ENCODE measurements around the gene CADM1.

DNA sequence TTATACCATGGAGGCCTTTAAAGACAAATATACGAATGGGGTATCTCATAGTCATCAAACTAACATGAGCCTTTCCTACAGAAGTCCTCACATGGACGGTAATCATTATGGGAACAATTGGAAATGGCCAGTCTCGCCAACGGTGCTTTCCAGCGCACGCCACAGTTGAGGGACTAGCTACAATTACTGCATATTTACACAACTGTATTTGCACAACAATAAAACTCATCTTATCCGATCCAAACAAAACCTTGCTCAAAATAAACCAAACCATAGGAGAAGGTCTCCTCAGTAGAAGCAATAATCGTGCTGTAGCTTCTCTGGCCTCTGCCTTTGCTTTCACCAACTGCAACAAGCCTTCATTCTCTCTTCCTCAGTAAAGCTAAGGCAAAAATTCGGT is 5.9 kb downstream of the CADM1 start:
- TF ChIP-seq, protein P1, sequence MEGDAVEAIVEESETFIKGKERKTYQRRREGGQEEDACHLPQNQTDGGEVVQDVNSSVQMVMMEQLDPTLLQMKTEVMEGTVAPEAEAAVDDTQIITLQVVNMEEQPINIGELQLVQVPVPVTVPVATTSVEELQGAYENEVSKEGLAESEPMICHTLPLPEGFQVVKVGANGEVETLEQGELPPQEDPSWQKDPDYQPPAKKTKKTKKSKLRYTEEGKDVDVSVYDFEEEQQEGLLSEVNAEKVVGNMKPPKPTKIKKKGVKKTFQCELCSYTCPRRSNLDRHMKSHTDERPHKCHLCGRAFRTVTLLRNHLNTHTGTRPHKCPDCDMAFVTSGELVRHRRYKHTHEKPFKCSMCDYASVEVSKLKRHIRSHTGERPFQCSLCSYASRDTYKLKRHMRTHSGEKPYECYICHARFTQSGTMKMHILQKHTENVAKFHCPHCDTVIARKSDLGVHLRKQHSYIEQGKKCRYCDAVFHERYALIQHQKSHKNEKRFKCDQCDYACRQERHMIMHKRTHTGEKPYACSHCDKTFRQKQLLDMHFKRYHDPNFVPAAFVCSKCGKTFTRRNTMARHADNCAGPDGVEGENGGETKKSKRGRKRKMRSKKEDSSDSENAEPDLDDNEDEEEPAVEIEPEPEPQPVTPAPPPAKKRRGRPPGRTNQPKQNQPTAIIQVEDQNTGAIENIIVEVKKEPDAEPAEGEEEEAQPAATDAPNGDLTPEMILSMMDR (conservative IDR thresholded peaks at IDR 0.05; ENCODE audit: low read depth, low read length): no peak
- TF ChIP-seq EZH2 (IDR thresholded peaks at IDR 0.05; ENCODE audit: low read length, unreplicated experiment): no peak
- TF ChIP-seq EZH2phosphoT487 (IDR thresholded peaks at IDR 0.05; ENCODE audit: borderline replicate concordance, low read length): no peak
